ENCODE results near the gene GALNT12. TPM values are rescaled to one million over a fixed set of nuclear protein-coding genes. Genes with fewer than 3 reads are reported as not detected.

Gene GALNT12
- total RNA-seq, 4 donors from 2014 or later, result 18.9 to 58.6 (median 36.5) TPM

GRCh38 chr9:98798254-98798653 is 9.2 kb upstream of the GALNT12 start:
- Histone ChIP-seq H3K27me3 (no peaks in the 10 kb centered on the region), H3K9me3 (no peaks in the 10 kb centered on the region), H3K27ac (no peak overlapping the region), H3K4me3 (replicated peaks in 1 of 3) (no peak overlapping the region), H3K4me1 (peaks cover 14 to 24% of the 10 kb centered on the region in 2 donors), H3K36me3 (no peaks in the 10 kb centered on the region)
- intact Hi-C loops (cut with DNase I), result no loop called here
- DNase-seq, result no peak
- TF ChIP-seq, protein P1, sequence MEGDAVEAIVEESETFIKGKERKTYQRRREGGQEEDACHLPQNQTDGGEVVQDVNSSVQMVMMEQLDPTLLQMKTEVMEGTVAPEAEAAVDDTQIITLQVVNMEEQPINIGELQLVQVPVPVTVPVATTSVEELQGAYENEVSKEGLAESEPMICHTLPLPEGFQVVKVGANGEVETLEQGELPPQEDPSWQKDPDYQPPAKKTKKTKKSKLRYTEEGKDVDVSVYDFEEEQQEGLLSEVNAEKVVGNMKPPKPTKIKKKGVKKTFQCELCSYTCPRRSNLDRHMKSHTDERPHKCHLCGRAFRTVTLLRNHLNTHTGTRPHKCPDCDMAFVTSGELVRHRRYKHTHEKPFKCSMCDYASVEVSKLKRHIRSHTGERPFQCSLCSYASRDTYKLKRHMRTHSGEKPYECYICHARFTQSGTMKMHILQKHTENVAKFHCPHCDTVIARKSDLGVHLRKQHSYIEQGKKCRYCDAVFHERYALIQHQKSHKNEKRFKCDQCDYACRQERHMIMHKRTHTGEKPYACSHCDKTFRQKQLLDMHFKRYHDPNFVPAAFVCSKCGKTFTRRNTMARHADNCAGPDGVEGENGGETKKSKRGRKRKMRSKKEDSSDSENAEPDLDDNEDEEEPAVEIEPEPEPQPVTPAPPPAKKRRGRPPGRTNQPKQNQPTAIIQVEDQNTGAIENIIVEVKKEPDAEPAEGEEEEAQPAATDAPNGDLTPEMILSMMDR (IDR thresholded peaks at IDR 0.05), result no peak
- no peak for TF ChIP-seq POLR2A (IDR thresholded peaks at IDR 0.05)
- WGBS, 2 donors, result 97 to 100% methylated on average over 3 of the region's 3 CpGs

- WGBS, 2 donors, result 93 to 94% methylated on average over 1 of the region's 1 CpG
Observed at GRCh38 chr9:98801561-98801960, 5.9 kb upstream of the GALNT12 start.

GRCh38 chr9:98801969-98802371 is 5.5 kb upstream of the GALNT12 start:
- Histone ChIP-seq H3K27me3 (no peaks in the 10 kb centered on the region), H3K4me3 (replicated peaks in 1 of 3) (no peak overlapping the region), H3K36me3 (no peaks in the 10 kb centered on the region), H3K9me3 (no peaks in the 10 kb centered on the region), H3K4me1 (peaks cover 4 to 11% of the 10 kb centered on the region in 2 donors), H3K27ac (no peak overlapping the region)
- no peak for DNase-seq
- TF ChIP-seq POLR2A (IDR thresholded peaks at IDR 0.05), result no peak
- TF ChIP-seq, protein P1 (IDR thresholded peaks at IDR 0.05), result no peak
- intact Hi-C loops (cut with DNase I), result no loop called here
- WGBS, 2 donors, result 83 to 85% methylated on average over 1 of the region's 1 CpG

More at GRCh38 chr9:98801561-98801960, 5.9 kb upstream of the GALNT12 start:
- Histone ChIP-seq H3K4me3 (replicated peaks in 1 of 3) (no peak overlapping the region), H3K4me1 (peaks cover 4 to 8% of the 10 kb centered on the region in 2 donors), H3K27ac (no peak overlapping the region), H3K36me3 (no peaks in the 10 kb centered on the region), H3K9me3 (no peaks in the 10 kb centered on the region), H3K27me3 (no peaks in the 10 kb centered on the region)
- TF ChIP-seq POLR2A (IDR thresholded peaks at IDR 0.05), result no peak
- TF ChIP-seq, protein P1 (IDR thresholded peaks at IDR 0.05), result peak in 1 of 6 experiments; percentile 1
- intact Hi-C loops (cut with DNase I), result no loop called here
- DNase-seq, result no peak

GRCh38 chr9:98804083-98804482 is 3.4 kb upstream of the GALNT12 start:
- no peaks in the 10 kb centered on the region for H3K9me3 ChIP-seq
- no peak overlapping the region for H3K4me3 ChIP-seq (replicated peaks in 1 of 3)
- no peak for TF ChIP-seq POLR2A (IDR thresholded peaks at IDR 0.05)
- TF ChIP-seq, protein P1 (IDR thresholded peaks at IDR 0.05), result no peak
- H3K27ac ChIP-seq, result no peak overlapping the region
- DNase-seq, result no peak
- intact Hi-C loops (cut with DNase I), result no loop called here
- WGBS, 2 donors, result 50 to 74% methylated on average over 2 of the region's 2 CpGs
- no peaks in the 10 kb centered on the region for H3K27me3 ChIP-seq
- no peaks in the 10 kb centered on the region for H3K36me3 ChIP-seq
- peaks cover 16 to 19% of the 10 kb centered on the region in 2 donors for H3K4me1 ChIP-seq

- whole genome bisulfite sequencing, 2 donors, result 79 to 86% methylated on average over 8 of the region's 8 CpGs
- H3K4me1 ChIP-seq, result peaks cover 23 to 24% of the 10 kb centered on the region in 2 donors
- no peaks in the 10 kb centered on the region for H3K36me3 ChIP-seq
- no peak for TF ChIP-seq POLR2A (IDR thresholded peaks at IDR 0.05)
- TF ChIP-seq, protein P1 (IDR thresholded peaks at IDR 0.05), result no peak
- H3K9me3 ChIP-seq, result no peaks in the 10 kb centered on the region
- no peak for DNase-seq
- intact Hi-C loops (cut with DNase I), result no loop called here
- H3K4me3 ChIP-seq (replicated peaks in 1 of 3), result no peak overlapping the region
- no peak overlapping the region for H3K27ac ChIP-seq
- no peaks in the 10 kb centered on the region for H3K27me3 ChIP-seq
Observed at GRCh38 chr9:98805506-98806272, 1.8 kb upstream of the GALNT12 start.

All from thyroid gland (tissue), 4 donors.